RWPE2 (cell line): ENCODE results near the gene PEX14.
A peak's percentile ranks its signal among the peaks of the same experiment; 100 is the strongest.
"Not testable (repeated sequence)": the region's sequence is repeated elsewhere in the genome, so short reads cannot be mapped to it uniquely, and the experiment has no call there.

Experiments used
- ATAC-seq: fragments of 200-7000 bp; cut with Tn5 transposase; 3 replicates; pipeline ENCODE4 v1.9.1; 2021; ENCODE audit warnings: low read depth
- DNase-seq: peaks from one replicate; pipeline ENCODE4 v3.0.0-alpha.2; 2020; ENCODE audit warnings: low spot score
- H3K27ac ChIP-seq: fragments of 450-650 bp; 2 replicates; pipeline ENCODE4 v1.5.1; 2017; ENCODE audit warnings: mild to moderate bottlenecking; ENCODE audit not compliant: poor library complexity, severe bottlenecking
- H3K27me3 ChIP-seq: fragments of 250-450 bp; sonication (Bioruptor Pico); 2 replicates; pipeline ENCODE4 v1.5.1; 2021; ENCODE audit warnings: mild to moderate bottlenecking, moderate library complexity; ENCODE audit not compliant: insufficient read depth, poor library complexity, severe bottlenecking
- H3K36me3 ChIP-seq: fragments of 250-450 bp; sonication (Bioruptor Pico); 2 replicates; pipeline ENCODE4 v1.5.1; 2020; ENCODE audit warnings: low read depth, mild to moderate bottlenecking, moderate library complexity
- H3K4me1 ChIP-seq: fragments of 250-450 bp; sonication (Bioruptor Pico); 2 replicates; pipeline ENCODE4 v1.5.1; 2021; ENCODE audit warnings: mild to moderate bottlenecking, moderate library complexity; ENCODE audit not compliant: insufficient read depth, poor library complexity, severe bottlenecking
- H3K4me3 ChIP-seq: fragments of 250-450 bp; sonication (Bioruptor Pico); 2 replicates; pipeline ENCODE4 v1.5.1; 2021; ENCODE audit warnings: mild to moderate bottlenecking, moderate library complexity; ENCODE audit not compliant: severe bottlenecking
- H3K9me3 ChIP-seq: fragments of 250-450 bp; sonication (Bioruptor Pico); 2 replicates; pipeline ENCODE4 v1.5.1; 2021; ENCODE audit warnings: mild to moderate bottlenecking, moderate library complexity; ENCODE audit not compliant: severe bottlenecking
- TF ChIP-seq, protein P1 (sequence below): fragments of 450-650 bp; IDR thresholded peaks from one replicate; pipeline ENCODE4 v1.5.1; 2017; ENCODE audit warnings: mild to moderate bottlenecking, moderate library complexity; ENCODE audit not compliant: poor library complexity, severe bottlenecking

PEX14 gene

DNA sequence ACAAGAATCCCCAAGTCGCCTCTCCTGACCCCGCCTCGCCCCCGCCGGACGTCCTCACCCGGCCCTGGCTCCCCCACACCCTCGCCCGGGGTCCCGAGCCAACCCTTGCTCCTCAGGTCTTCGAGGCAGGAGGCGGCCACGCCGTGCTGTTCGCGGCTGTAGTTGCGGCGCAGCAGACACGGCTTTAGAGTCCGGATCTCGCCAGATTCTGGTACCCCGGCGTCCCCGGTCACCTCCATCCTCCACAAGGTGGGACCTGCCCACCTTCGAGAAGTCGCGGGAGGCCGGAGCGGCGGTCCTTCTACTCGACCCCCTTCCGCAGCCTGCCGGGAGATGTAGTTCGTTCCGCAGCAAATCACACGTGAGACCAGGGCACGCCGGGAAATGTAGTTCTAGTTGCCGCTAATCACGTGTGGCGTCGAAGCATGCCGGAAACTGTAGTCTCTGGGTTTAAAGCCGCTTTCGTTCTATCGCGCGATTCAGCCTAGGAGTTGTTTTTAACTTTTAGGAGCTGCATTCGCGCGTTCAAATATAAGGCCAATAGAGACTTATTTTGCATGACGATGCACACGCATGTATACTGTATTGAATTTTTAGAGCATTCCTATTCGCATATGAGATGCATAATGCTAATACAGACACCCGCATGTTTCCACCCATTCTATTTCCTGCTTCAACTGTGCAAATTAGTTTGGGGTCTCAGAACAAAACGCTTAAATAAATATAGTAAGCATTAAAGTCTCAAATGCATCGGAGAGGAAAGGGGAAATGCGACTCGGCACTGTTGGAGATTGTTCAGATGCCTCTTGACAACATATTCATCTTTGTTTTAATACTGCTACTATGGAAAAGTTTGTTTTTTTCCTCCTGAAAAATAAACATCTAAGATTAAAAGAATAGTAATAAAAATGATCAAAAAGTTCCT lies 2.3 kb upstream of the PEX14 start, which contains the start of gene DFFA:
Gene DFFA (minus strand): TSS at position 310 of the 925 bp plus-strand sequence. CDS start 71 bp downstream, at position 239.
- H3K9me3 ChIP-seq = no peaks in the 10 kb centered on the region
- peak within 1 kb of the TSS; percentile 75 for H3K4me3 ChIP-seq
- DNase-seq (peak; percentile 96), ATAC-seq (peak; percentile 80)
- H3K4me1 ChIP-seq = peaks cover 4% of the 10 kb centered on the region
- TF ChIP-seq, protein P1, sequence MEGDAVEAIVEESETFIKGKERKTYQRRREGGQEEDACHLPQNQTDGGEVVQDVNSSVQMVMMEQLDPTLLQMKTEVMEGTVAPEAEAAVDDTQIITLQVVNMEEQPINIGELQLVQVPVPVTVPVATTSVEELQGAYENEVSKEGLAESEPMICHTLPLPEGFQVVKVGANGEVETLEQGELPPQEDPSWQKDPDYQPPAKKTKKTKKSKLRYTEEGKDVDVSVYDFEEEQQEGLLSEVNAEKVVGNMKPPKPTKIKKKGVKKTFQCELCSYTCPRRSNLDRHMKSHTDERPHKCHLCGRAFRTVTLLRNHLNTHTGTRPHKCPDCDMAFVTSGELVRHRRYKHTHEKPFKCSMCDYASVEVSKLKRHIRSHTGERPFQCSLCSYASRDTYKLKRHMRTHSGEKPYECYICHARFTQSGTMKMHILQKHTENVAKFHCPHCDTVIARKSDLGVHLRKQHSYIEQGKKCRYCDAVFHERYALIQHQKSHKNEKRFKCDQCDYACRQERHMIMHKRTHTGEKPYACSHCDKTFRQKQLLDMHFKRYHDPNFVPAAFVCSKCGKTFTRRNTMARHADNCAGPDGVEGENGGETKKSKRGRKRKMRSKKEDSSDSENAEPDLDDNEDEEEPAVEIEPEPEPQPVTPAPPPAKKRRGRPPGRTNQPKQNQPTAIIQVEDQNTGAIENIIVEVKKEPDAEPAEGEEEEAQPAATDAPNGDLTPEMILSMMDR = no peak
- H3K27ac ChIP-seq = peak within 1 kb of the TSS; percentile 53
- H3K36me3 ChIP-seq = peaks cover 25% of the 10 kb centered on the region
- no peaks in the 10 kb centered on the region for H3K27me3 ChIP-seq

DNA sequence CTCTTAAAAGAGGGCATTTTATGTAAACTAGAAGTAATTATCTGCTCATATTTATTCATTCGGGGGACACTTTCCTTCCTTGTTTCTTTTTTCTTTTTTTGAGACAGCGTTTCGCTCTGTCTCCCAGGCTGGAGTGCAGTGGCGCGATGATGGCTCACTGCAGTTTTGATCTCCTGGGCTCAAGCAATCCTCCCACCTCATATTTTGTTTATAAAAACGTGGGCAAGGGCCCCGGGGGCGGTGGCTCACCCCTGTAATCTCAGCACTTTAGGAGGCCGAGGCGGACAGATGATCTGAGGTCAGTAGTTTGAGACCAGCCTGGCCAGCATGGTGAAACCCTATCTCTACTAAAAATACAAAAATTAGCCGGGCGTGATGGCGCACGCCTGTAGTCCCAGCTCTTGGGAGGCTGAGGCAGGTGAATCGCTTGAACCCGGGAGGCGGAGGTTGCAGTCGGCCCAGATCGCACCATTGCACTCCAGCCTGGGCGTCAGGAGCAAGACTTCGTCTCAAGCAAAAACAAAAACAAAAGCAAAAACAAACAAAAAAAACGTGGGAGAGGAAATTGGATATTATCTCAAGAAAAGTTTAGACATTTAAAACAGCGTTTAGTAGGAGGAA lies 1.5 kb upstream of the PEX14 start:
- H3K4me3 ChIP-seq = no peak overlapping the region

GRCh38 chr1:10474309-10474612 lies 489 bp upstream of the PEX14 start:
- H3K4me3 ChIP-seq = peak overlapping the region; percentile 67
- not testable (repeated sequence) for H3K27me3 ChIP-seq, H3K9me3 ChIP-seq, H3K36me3 ChIP-seq, ATAC-seq, H3K27ac ChIP-seq, H3K4me1 ChIP-seq, DNase-seq

More for the DNA sequence above, 1.5 kb upstream of the PEX14 start:
- ATAC-seq = no peak
- DNase-seq = no peak
- Histone ChIP-seq H3K4me1 (peaks cover 4% of the 10 kb centered on the region), H3K36me3 (peaks cover 17% of the 10 kb centered on the region), H3K27ac (peak overlapping the region; percentile 53), H3K27me3 (no peaks in the 10 kb centered on the region), H3K9me3 (no peaks in the 10 kb centered on the region)
- TF ChIP-seq, protein P1 = no peak

DNA sequence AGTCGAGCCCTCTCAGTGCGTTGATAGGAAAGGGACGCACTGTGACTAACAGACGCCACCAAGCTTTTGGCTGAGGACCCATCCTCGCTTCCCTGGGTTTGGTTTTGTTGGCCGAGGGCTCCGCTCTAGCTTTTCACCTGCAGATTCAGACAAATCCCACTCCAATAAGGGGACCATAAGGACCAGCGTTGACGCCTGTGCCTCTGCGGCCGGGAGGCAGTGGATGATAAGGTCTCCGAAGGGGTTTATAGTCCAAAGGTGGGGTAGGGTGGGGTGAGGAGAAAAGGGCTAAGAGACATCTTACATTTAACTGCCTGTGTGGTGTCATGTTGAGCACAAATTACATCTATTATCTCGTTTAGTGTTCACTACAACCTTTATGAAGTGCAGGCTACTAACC lies 760 bp downstream of the PEX14 start:
- Histone ChIP-seq H3K4me1 (peaks cover 8% of the 10 kb centered on the region), H3K4me3 (peak overlapping the region; percentile 67), H3K27me3 (no peaks in the 10 kb centered on the region), H3K36me3 (no peaks in the 10 kb centered on the region; the same call in 1 of the 2 replicates), H3K9me3 (no peaks in the 10 kb centered on the region), H3K27ac (peak overlapping the region; percentile 62)
- ATAC-seq = no peak
- DNase-seq = no peak
- TF ChIP-seq, protein P1 = no peak

GRCh38 chr1:10479296-10479695 lies 4.5 kb downstream of the PEX14 start:
- no peaks in the 10 kb centered on the region for H3K9me3 ChIP-seq
- H3K4me1 ChIP-seq = peaks cover 6% of the 10 kb centered on the region
- no peak overlapping the region for H3K27ac ChIP-seq
- DNase-seq (no peak), ATAC-seq (no peak)
- TF ChIP-seq, protein P1 = no peak
- H3K27me3 ChIP-seq = no peaks in the 10 kb centered on the region
- no peaks in the 10 kb centered on the region; the same call in 1 of the 2 replicates for H3K36me3 ChIP-seq
- no peak overlapping the region for H3K4me3 ChIP-seq
